Esophagus muscularis mucosa (tissue), 3 donors: ENCODE measurements around the gene CRELD1.

Experiments
- POLR2A ChIP-seq: fragments of 450-650 bp; IDR thresholded peaks from one replicate; pipeline ENCODE4 v1.6.1; 2017; ENCODE audit warnings: antibody characterized with exemption, moderate library complexity, mild to moderate bottlenecking, low read depth
- POLR2AphosphoS5 ChIP-seq, 2 donors: sonication (generic); formaldehyde crosslinking; IDR thresholded peaks; one replicate each; pipeline ENCODE4 v1.6.1; 2017; ENCODE audit warnings: antibody characterized with exemption in 2 of 2
- TF ChIP-seq, protein P1 (sequence below), 3 experiments: fragments of 200-600 bp in 2 of 3; fragments of 450-650 bp in 1 of 3; sonication (generic) in 2 of 3; IDR thresholded peaks; one replicate each; pipeline ENCODE4 v1.5.1; 2017 to 2019; ENCODE audit warnings: antibody characterized with exemption in 3 of 3, mild to moderate bottlenecking in 2 of 3, moderate library complexity in 1 of 3

DNA sequence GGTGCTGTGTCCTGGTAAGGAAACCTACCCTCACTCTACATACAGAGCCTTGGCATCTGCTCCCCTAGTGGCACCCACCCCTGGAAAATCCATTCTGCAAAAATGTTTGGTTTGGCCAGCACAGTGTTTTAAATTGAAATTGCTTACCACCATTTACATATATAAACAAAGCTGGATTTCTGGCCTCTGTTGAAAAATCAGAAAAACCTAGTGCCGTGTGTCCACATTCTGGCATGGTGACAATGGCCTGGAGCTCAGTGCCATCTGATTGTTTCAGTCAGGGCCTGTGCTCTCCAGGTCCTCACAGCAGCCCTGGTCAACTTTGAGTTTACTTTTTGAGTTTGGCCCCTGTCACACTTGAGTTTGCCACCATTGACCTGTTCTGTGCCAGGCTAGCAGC is 19.6 kb upstream of the CRELD1 start:
- TF ChIP-seq, protein P1, sequence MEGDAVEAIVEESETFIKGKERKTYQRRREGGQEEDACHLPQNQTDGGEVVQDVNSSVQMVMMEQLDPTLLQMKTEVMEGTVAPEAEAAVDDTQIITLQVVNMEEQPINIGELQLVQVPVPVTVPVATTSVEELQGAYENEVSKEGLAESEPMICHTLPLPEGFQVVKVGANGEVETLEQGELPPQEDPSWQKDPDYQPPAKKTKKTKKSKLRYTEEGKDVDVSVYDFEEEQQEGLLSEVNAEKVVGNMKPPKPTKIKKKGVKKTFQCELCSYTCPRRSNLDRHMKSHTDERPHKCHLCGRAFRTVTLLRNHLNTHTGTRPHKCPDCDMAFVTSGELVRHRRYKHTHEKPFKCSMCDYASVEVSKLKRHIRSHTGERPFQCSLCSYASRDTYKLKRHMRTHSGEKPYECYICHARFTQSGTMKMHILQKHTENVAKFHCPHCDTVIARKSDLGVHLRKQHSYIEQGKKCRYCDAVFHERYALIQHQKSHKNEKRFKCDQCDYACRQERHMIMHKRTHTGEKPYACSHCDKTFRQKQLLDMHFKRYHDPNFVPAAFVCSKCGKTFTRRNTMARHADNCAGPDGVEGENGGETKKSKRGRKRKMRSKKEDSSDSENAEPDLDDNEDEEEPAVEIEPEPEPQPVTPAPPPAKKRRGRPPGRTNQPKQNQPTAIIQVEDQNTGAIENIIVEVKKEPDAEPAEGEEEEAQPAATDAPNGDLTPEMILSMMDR (IDR thresholded peaks at IDR 0.05): no peak
- TF ChIP-seq POLR2AphosphoS5 (IDR thresholded peaks at IDR 0.05) (no peak), POLR2A (no peak)
